Occipital lobe (tissue), 2 donors: ENCODE measurements around the gene UST. TPM values are rescaled to one million over a fixed set of nuclear protein-coding genes. Genes with fewer than 3 reads are reported as not detected.
"Not testable (repeated sequence)": the region's sequence is repeated elsewhere in the genome, so short reads cannot be mapped to it uniquely, and the experiment has no call there.

Experiments used
- DNase-seq: peaks from one replicate; lab custom pipeline; 2025; lab: John Stamatoyannopoulos, UW
- total RNA-seq: library from RNA; depleted of rRNA; stranded (reverse); fragments of >200 nt; gene quantifications from one replicate; pipeline ENCODE4 v1.2.3, GENCODE V29; 2014

UST gene
- total RNA-seq, 1 donor from 2014 or later = 48.5 TPM

DNA sequence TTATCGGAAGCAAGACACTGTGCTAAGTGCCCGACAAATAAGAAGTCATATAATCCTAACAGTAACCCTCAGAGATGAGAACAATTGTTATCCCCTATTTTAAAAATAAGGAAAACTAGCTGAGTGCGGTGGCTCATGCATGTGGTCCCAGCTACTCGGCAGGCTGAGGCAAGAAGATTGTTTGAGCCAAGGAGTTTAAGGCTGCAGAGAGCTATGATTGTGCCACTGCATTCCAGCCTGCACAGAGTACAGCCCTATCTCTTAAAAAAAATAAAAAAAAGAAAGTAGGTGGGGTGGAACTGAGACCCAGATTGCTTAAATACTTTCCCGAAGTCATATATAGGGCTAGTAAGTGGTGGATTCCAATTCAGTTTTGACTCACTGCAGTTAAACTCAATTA is 84.7 kb downstream of the UST start:
- no peak for DNase-seq

DNA sequence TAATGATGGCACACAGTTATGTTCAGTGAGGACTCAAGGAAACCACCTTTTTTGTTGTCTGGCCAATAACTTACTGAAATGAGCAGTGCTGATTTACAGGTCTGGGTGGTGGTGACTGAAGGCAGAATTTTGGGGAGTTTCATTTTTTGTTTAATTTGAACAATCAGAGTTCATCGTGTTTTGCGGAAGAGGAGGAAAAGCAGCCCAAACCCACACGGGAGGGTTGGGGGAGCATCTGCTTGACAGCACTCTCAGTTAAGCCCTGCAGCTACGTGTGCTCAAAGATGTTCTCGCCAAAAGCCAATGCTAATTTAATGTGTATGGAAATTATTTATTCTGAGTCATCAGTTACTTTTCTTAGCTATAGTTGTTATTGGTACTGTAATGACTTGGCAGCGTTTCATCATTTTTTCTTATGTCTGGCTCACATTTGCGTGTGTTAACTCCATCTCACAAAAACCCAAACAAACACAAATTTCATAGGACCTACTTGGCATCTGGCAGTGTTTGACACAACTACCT is 89.2 kb downstream of the UST start:
- no peak for DNase-seq

DNA sequence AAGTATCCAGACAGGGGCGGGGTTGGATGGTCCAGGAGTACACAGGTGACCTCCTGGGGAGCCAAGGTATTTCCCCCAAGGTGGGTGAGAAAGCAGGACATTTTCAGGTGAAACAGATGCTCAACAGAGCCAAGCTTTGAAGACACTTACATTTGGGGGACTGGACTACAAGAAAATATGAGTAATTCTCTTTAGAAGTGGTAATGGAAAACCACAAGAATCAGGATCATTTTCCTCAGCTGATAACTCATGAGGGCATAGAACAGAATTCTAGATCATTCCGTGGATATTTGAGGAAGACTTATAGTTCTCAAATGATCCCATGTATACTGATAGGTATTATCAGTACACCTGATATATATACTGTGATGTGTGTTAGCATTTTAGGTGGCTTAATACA is 89.9 kb downstream of the UST start:
- DNase-seq = no peak

DNA sequence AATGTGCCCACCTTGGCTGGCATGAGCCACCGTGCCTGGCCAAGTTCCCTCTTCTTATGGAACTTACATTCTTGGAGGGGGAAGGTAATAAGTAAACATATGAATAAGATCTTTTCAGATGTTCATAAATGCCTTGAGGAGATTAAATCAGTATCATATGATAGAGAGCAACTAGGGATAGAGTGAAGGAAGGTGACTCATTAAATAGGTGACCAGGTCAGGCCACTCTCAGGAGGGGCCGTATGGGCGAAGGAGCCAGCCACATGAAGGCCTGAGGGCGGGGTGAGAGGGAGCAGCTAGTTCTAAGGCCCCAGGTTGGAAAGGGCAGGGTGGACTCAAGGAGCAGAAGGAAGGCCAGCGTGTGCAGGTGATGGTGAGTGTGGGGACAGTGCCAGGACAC is 91.1 kb downstream of the UST start:
- DNase-seq = no peak

DNA sequence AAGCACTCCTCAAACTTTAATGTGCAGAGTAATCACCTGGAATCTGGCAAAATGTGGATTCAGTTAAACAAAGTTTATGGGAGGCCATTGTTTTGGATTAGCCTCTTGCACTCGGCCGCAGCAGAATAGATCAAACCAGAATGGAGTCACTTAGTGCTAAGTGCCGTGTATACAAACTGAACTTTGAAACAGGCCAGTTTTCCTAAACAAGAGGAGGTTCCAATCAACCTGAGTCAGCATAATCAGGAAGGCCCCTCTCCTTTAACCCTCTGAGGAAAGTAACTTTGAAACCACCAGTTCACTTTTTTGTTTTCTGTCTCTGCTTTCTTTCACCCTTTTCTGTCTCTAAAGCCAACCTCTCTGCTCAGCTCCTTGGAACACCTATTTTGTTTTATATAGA is 92.2 kb downstream of the UST start:
- no peak for DNase-seq

DNA sequence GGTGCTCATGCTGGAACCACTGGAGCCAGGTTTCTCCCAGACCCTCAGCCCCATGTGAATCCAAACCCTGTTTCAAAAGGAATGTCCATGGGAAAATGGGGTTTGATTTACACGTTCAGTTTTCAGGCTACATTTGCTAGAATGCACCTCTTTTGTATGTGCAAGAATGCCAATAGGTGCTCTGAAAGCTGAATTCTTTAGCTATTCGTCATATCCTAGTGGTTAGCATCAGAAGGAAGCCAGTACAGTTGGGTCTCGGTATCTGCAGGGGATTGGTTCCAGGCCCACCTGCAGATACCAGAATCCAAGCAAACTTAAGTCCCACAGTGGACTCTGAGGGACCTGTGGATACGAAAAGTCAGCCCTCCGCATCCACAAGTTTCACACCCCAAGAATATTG is 93.4 kb downstream of the UST start:
- no peak for DNase-seq

DNA sequence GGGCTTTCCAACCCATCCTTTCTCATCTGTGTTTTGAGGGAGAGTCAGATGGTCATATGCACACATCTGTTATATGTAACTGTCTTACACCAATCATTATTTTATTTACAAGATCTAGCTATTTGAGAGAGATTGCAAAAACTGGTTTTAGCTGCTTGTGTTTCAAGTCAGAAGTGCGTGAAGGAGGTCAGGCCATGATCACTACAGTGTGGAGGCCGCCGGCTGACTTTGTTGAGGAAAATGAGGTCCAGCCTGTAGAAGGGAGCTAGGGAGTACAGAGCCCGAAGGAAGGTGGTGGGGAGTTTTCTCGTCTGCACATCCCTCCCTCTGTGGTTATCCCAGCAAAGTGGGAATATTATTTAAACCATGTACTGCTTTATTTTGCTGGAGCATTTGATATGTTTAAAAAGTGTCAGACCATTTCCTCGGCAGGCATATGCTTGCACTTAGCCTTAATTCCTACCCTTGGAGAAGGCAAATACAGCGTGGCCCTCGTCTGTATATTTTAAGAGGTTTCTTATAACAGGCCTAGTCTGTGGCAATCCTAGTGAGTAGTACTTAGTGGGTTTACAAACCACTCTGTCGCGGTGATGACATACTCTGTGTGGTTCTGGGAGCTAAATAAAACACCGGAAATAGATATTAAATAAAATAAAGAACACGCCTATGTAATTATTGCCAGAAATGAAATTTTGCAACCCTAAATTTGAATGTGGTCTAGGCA is 95.6 kb downstream of the UST start:
- no peak for DNase-seq

DNA sequence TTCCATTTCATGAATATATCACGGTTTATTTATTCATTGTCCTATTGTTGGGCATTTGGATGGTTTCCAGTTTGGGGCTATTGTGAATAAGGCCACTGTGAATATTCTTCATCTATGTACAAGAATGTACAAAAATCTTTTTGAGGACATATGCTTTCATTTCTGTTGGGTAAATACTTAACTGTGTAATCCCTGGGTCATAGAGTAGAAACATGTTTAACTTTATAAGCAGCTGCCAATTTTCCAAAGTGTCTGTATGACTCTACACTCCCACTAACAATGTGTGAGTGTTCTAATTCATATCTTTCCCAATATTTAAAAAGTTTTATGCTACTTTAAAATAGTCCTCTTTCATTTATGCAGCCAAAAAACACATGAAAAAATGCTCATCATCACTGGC is 98.6 kb downstream of the UST start:
- DNase-seq = no peak

DNA sequence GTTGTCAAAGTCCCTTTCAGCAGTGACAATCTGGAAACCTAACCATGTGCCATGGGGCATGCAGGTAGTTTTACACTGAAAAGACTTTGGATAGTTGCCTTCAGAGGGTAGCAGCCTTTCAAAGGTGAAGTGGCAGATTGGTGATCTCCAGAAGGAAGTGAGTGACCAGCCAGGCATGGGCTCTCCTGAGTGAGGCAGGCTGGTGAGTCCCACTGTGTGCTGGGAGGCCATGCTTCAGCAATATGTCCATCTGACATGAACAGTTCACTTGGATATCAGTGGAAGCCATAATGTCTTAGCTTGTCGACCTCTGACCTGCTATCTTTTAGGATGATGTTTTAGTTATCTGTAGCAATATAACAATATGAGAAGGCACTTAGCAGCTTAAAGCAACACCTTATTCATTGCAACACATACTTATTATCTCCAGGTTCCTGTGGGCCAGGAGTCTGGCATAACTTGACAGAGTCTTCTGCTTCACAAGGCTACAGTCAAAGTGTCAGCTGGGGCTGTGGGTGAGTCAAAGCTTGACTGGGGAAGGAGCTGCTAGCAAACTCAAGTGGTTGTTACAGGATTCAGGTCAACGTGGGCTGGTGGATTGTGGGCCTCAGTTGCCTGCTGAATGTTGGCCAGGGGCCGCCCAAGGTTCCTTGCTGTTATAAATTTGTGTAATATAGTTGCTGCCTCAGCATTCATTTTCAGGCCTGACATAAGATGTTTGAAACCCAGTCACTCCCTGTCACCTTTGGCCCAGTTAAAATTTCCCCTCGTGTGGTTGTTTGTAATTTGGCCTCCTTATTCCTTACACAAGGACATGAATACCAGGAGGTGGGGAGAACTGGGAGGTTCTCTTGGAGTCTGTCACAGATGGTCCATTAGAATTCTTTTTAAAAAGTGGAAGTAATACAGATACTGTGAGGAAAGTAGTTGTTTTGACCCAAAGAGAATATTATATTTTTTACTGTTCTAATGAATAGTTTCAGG is 100.2 kb downstream of the UST start:
- no peak for DNase-seq

DNA sequence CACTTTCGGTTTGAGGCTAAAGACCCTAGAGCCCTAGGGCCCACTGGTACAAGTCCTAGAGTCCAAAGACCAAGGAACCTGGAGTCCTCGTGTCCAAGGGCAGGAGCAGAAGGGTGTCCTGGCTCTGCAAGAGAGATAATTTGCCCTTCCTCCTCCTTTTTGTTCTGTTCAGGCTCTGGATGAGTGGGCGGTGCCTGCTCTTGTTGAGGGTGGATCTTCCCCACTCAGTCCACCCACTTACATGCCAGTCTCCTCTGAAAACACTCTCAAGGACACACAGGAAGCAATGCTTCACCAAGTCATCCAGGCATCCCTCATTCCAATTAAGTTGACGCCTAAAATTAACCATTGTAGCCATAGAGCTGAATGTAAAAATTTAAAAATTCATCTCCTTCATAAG is 102.1 kb downstream of the UST start:
- no peak for DNase-seq

DNA sequence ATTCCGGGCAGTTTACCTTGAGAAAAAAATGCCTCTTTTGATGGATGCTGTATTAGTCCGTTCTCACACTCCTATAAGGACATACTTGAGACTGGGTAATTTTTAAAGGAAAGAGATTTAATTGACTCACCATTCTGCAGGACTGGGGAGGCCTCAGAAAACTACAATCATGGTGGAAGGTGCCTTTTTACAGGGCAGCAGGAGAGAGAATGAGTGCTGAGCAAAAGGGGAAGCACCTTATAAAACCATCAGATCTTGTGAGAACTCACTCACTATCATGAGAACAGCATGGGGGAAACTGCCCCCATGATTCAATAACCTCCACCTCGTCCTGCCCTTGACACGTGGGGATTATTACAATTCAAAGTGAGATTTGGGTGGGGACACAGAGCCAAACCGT is 102.6 kb downstream of the UST start:
- not testable (repeated sequence) for DNase-seq

DNA sequence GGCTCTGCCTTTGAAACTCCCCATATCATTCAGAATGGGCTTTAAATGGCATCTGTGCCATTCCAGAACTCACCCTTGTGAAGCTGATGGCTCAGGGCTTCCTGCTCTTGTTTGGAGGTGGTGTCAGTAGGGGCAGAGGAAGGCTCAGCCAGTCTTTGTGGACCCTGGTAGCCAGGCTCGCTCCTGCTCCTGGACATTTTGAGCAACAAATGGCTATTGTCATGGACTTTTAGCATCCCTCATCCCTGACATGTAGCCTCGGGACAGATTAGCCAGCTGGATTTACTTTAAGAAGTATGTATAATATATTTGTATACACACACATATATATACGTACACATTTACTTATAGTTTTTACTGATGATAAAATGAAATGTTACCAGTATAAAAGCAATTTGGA is 104.1 kb downstream of the UST start:
- no peak for DNase-seq

DNA sequence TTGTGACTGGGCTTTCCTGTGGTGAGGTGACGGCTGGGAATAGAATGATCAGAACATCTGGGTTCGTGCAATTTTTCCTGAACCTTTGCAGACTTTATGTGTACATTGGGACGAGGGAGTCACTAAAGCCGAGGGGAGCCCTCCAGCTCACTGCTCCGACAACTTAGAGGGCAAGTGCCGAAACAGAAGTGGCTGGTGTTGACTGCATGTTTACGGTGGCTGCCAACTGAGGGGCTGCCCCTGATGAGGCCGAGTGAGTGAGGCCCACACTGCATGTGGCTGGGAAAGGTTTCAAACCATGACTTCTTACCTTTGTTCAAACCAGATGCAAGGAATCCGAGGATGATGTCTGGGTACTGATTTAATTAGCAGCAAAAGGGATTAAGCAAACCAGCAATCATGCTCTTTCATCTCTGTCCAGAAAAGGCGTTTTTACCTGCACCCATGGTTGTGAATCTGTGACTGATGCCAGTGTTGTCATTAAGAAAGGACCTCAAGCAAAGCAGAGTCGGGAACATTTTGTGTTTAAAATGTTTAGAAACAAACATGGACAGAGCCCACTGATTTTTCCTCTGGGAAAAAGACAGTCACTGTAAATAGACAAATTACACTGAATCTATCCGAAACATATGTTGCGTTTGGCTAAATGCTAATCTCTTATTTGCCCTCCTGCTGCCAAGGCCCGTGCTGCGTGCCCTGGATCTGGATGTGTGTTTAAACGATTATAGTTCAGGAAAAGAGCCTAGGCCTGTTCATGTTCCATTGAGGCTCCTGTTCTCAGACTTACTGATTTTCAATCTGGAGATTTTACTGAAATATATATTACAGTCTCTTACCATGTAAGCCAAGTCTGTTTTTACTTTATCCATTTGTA is 105.1 kb downstream of the UST start:
- DNase-seq = no peak

DNA sequence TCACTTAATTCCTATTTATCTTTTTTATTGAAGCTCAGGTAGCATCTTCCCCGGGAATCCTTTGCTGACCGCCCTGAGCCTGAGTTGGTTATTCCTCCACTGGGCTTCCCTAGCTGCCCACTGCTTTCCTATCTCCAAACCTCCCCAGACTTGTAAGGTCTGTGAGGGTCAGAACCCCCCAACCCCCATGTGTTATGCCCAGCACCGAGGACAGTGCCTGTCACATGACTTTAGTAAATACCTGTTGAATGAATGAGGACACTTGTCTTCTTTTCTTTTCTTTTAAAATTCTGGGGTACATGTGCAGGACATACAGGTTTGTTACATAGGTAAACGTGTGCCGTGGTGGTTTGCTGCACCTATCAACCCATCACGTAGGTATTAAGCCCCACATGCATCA is 105.9 kb downstream of the UST start:
- DNase-seq = no peak

DNA sequence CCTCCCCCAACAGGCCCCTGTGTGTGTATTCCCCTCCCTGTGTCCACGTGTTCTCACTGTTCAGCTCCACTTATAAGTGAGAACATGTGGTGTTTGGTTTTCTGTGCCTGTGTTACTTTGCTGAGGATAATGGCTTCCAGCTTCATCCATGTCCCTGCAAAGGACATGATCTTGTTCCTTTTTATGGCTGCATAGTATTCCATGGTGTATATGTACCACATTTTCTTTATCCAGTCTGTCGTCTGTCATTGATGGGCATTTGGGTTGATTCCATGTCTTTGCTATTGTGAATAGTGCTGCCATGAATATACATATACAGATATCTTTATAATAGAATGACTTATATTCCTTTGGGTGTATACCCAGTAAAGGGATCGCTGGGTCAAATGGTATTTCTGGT is 106.3 kb downstream of the UST start:
- not testable (repeated sequence) for DNase-seq

DNA sequence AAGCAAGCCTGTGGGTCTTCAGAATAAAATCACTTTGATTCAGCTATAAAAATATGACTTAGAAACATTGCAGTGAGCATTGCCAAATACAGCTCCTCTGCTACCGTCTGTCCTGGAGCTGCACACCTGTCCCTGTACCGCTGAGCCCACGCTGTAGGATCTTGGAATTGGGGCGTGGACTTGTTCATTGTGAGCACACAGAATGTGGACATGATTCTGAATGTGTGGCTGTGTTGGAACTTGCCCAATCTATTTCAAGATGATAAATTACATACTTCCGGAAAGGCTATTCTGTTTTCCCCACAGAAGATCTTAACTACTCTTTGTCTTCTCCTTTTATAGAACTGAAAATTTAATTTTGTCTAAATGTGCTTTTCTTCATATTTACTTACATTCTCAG is 107.3 kb downstream of the UST start:
- DNase-seq = no peak

DNA sequence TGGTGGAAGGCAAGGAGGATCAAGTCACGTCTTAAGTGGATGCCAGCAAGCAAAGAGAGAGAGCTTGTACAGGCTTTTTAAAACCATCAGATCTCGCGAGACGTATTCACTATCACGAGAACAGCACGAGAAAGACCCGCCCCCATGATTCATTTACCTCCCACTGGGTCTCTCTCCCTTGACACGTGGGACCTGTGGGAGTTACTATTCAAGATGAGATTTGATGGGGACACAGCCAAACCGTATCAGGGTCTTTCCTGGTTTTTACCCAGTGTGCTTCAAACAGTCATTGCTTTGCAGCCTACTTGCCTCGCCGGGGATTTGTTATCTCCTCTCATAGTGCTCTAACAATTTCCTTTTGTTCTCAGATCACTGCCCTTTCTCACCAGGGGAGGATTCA is 108.2 kb downstream of the UST start:
- DNase-seq = no peak

DNA sequence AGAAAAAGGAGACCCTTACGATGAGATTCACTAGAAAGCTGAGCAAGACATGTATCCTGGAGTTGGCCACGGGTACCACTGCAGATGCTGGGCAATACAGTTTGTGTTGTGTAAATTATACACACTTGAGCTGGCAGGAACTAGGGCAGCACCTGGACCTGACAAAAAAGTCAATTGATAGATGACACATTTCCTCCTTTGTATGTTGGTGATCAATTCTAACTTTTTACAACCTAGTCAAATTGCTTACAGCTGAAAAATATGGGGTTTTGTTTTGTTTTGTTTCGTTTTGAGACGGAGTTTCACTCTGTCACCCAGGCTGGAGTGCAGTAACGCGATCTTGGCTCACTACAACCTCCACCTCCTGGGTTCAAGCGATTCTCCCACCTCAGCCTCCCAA is 108.9 kb downstream of the UST start:
- DNase-seq = no peak

DNA sequence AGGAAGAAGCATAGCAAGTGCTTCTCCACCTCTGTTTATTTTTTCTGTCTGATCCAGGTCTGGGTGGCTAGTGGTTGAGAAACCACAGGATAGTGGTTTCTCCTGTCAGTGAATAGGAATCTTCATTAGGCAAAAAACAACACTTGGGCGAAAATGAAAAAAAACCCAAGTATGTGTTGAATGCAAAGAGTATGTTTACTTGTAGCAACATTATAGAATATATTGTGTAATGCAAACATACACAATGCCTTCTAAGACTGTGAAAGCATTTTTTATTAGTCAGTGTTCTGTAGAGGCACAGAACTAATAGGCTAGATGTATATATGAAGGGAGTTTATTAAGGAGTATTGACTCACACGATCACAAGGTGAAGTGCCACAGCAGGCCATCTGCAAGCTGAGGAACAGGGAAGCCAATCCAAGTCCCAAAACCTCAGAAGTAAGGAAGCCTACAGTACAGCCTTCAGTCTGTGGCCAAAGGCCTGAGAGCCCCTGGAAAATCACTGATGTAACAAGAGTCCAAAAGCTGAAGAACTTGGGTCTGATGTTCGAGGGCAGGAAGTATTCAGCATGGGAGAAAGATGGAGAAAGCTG is 111.1 kb downstream of the UST start:
- no peak for DNase-seq

DNA sequence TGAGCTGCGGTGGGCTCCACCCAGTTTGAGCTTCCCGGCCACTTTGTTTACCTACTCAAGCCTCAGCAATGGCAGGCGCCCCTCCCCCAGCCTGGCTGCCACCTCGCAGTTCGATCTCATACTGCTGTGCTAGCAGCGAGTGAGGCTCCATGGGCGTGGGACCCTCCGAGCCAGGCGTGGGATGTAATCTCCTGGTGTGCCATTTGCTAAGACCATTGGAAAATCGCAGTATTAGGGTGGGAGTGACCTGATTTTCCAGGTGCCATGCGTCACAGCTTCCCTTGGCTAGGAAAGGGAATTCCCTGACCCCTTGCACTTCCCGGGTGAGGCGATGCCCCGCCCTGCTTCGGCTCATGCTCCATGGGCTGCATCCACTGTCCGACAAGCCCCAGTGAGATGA is 117.3 kb downstream of the UST start:
- not testable (repeated sequence) for DNase-seq

DNA sequence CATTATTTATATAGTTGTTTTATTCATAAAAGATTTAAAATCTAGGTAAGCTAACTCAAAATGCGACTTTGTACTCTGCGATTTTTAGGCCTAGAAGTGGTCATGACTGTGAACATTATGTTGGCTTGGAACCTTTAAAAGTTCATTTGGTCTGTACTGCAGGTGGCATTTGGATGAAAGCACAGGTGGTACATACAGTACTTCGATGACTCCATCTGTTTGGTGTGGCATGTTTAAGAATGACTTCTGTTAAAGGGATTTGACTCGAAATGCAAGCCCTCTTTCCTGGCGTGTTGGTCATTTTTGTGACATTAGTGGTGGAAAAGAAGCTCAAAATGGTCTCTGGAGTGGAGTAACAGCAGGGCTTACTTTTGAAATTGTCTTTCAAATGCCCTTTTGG is 118.1 kb downstream of the UST start:
- DNase-seq = no peak
